SK-N-SH treated with all-trans-retinoic acid at 6 μM for 48 hours (cell line): ENCODE measurements around the gene INSL6.

ENCODE experiments used
- ATAC-seq: fragments of 200-7000 bp; cut with Tn5 transposase; 3 replicates; pipeline ENCODE4 v1.9.1; 2020; ENCODE audit warnings: mild to moderate bottlenecking, moderate library complexity
- ARNTL ChIP-seq: fragments of 450-650 bp; formaldehyde crosslinking; IDR thresholded peaks from 2 replicates; pipeline ENCODE4 v1.5.0; 2020; ENCODE audit warnings: low read depth, mild to moderate bottlenecking, moderate library complexity, borderline replicate concordance
- BACH2 ChIP-seq: fragments of 250-450 bp; sonication (Bioruptor Pico); IDR thresholded peaks from 2 replicates; pipeline ENCODE4 v1.9.0; 2021; ENCODE audit warnings: mild to moderate bottlenecking, borderline replicate concordance
- CREB5 ChIP-seq: fragments of 250-450 bp; sonication (Bioruptor Pico); IDR thresholded peaks from 2 replicates; pipeline ENCODE4 v1.5.1; 2020; ENCODE audit warnings: low read depth, mild to moderate bottlenecking, moderate library complexity
- CSRNP3 ChIP-seq: fragments of 250-450 bp; sonication (Bioruptor Pico); IDR thresholded peaks from 2 replicates; pipeline ENCODE4 v1.5.1; 2021; ENCODE audit warnings: mild to moderate bottlenecking, moderate library complexity
- ESRRG ChIP-seq: fragments of 250-450 bp; sonication (Bioruptor Pico); IDR thresholded peaks from 2 replicates; pipeline ENCODE4 v1.6.1; 2021; ENCODE audit warnings: mild to moderate bottlenecking
- GLIS3 ChIP-seq: fragments of 250-450 bp; sonication (Bioruptor Pico); IDR thresholded peaks from 2 replicates; pipeline ENCODE4 v1.5.0; 2020; ENCODE audit warnings: mild to moderate bottlenecking, moderate library complexity
- POU6F1 ChIP-seq: fragments of 250-450 bp; sonication (Bioruptor Pico); IDR thresholded peaks from 2 replicates; pipeline ENCODE4 v1.8.0; 2021; ENCODE audit warnings: low read depth, mild to moderate bottlenecking, moderate library complexity, borderline replicate concordance
- PPARA ChIP-seq: fragments of 250-450 bp; sonication (Bioruptor Pico); IDR thresholded peaks from 2 replicates; pipeline ENCODE4 v1.5.0; 2020; ENCODE audit warnings: mild to moderate bottlenecking, borderline replicate concordance
- SNAI2 ChIP-seq: fragments of 250-450 bp; sonication (Bioruptor Pico); IDR thresholded peaks from 2 replicates; pipeline ENCODE4 v1.5.0; 2020; ENCODE audit warnings: mild to moderate bottlenecking, moderate library complexity
- TCF4 ChIP-seq: fragments of 250-450 bp; sonication (Bioruptor Pico); IDR thresholded peaks from 2 replicates; pipeline ENCODE4 v1.8.0; 2021; ENCODE audit warnings: mild to moderate bottlenecking, moderate library complexity, borderline replicate concordance
- TOX ChIP-seq: fragments of 250-450 bp; sonication (Bioruptor Pico); IDR thresholded peaks from 2 replicates; pipeline ENCODE4 v1.8.0; 2021; ENCODE audit warnings: mild to moderate bottlenecking, moderate library complexity, borderline replicate concordance
- TSHZ2 ChIP-seq: fragments of 250-450 bp; sonication (Bioruptor Pico); IDR thresholded peaks from 2 replicates; pipeline ENCODE4 v1.5.0; 2020; ENCODE audit warnings: mild to moderate bottlenecking, moderate library complexity
- ZC3H10 ChIP-seq: fragments of 250-450 bp; sonication (Bioruptor Pico); IDR thresholded peaks from 2 replicates; pipeline ENCODE4 v1.5.1; 2021; ENCODE audit warnings: mild to moderate bottlenecking, moderate library complexity
- ZFP3 ChIP-seq: fragments of 250-450 bp; sonication (Bioruptor Pico); IDR thresholded peaks from 2 replicates; pipeline ENCODE4 v1.5.0; 2020; ENCODE audit warnings: mild to moderate bottlenecking, moderate library complexity
- ZFP30 ChIP-seq: fragments of 450-650 bp; formaldehyde crosslinking; IDR thresholded peaks from 2 replicates; pipeline ENCODE4 v1.5.0; 2022; ENCODE audit warnings: mild to moderate bottlenecking, moderate library complexity
- ZNF565 ChIP-seq: fragments of 450-650 bp; formaldehyde crosslinking; conservative IDR thresholded peaks from 2 replicates; pipeline ENCODE4 v1.5.0; 2020; ENCODE audit warnings: low read depth, mild to moderate bottlenecking, moderate library complexity
- ZNF70 ChIP-seq: fragments of 450-650 bp; formaldehyde crosslinking; IDR thresholded peaks from 2 replicates; pipeline ENCODE4 v1.5.0; 2020; ENCODE audit warnings: mild to moderate bottlenecking, moderate library complexity
- ZNF8 ChIP-seq: fragments of 450-650 bp; formaldehyde crosslinking; IDR thresholded peaks from 2 replicates; pipeline ENCODE4 v1.5.0; 2020; ENCODE audit warnings: mild to moderate bottlenecking, moderate library complexity

Gene INSL6

GRCh38 chr9:5140151-5140550 lies 45.3 kb downstream of the INSL6 start:
- no peak for ATAC-seq
- no peak for TF ChIP-seq TSHZ2
- no peak for TF ChIP-seq PPARA (CRISPR knock-in tag)
- TF ChIP-seq ZFP30 (CRISPR knock-in tag), result no peak

GRCh38 chr9:5122516-5122915 lies 62.9 kb downstream of the INSL6 start:
- no peak for TF ChIP-seq CREB5 (CRISPR knock-in tag)
- TF ChIP-seq ZFP3, result no peak
- no peak for TF ChIP-seq ARNTL
- no peak for TF ChIP-seq CSRNP3 (CRISPR knock-in tag)
- TF ChIP-seq ZFP30 (CRISPR knock-in tag), result no peak
- TF ChIP-seq BACH2 (CRISPR knock-in tag), result no peak
- TF ChIP-seq ESRRG (CRISPR knock-in tag), result no peak
- no peak for TF ChIP-seq TSHZ2
- TF ChIP-seq SNAI2 (CRISPR knock-in tag), result no peak
- TF ChIP-seq ZNF8 (CRISPR knock-in tag), result no peak
- TF ChIP-seq PPARA (CRISPR knock-in tag), result no peak
- no peak for TF ChIP-seq TCF4 (CRISPR knock-in tag)
- no peak for TF ChIP-seq POU6F1 (CRISPR knock-in tag)
- no peak for TF ChIP-seq ZNF70 (CRISPR knock-in tag)
- no peak for TF ChIP-seq TOX (CRISPR knock-in tag)
- TF ChIP-seq ZC3H10 (CRISPR knock-in tag), result no peak
- ATAC-seq, result no peak

GRCh38 chr9:5122116-5122515 lies 63.3 kb downstream of the INSL6 start:
- TF ChIP-seq ZFP30 (CRISPR knock-in tag) (no peak), GLIS3 (CRISPR knock-in tag) (no peak), ZC3H10 (CRISPR knock-in tag) (no peak), ARNTL (no peak)
- ATAC-seq, result no peak

GRCh38 chr9:5113994-5114748 lies 71.3 kb downstream of the INSL6 start:
- TF ChIP-seq ZC3H10 (CRISPR knock-in tag) (no peak), ZNF565 (no peak), ZFP3 (no peak), ARNTL (no peak), SNAI2 (CRISPR knock-in tag) (no peak), TSHZ2 (no peak), TCF4 (CRISPR knock-in tag) (no peak)
- no peak for ATAC-seq
